Neuronal stem cell (in vitro differentiated cells): ENCODE data around the gene AGBL4.

Experiments
- DNase-seq: peaks from one replicate; pipeline ENCODE4 v3.0.0-alpha.2; 2013; ENCODE audit warnings: low spot score
- H2AFZ ChIP-seq: one replicate; pipeline ENCODE4 v1.6.1; 2013; ENCODE audit warnings: mild to moderate bottlenecking, low read length, inconsistent platforms
- H2AK5ac ChIP-seq: 2 replicates; pipeline ENCODE4 v1.6.1; 2013; ENCODE audit warnings: low read depth, mild to moderate bottlenecking, inconsistent platforms, low read length, moderate library complexity, mixed read lengths
- H2BK120ac ChIP-seq: 2 replicates; pipeline ENCODE4 v1.6.1; 2013; ENCODE audit warnings: low read depth, mild to moderate bottlenecking, inconsistent platforms, low read length, moderate library complexity, mixed read lengths
- H2BK12ac ChIP-seq: one replicate; pipeline ENCODE4 v1.6.1; 2013; ENCODE audit warnings: low read length, inconsistent platforms
- H2BK15ac ChIP-seq: 2 replicates; pipeline ENCODE4 v1.6.1; 2013; ENCODE audit warnings: mild to moderate bottlenecking, low read length, inconsistent platforms, mixed read lengths
- H2BK5ac ChIP-seq: one replicate; pipeline ENCODE4 v1.6.1; 2013; ENCODE audit warnings: inconsistent platforms, mild to moderate bottlenecking, low read length, moderate library complexity
- H3K14ac ChIP-seq: one replicate; pipeline ENCODE4 v1.6.1; 2013; ENCODE audit warnings: low read length, inconsistent platforms
- H3K18ac ChIP-seq: 2 replicates; pipeline ENCODE4 v1.6.1; 2013; ENCODE audit warnings: low read length, inconsistent platforms
- H3K23ac ChIP-seq: 2 replicates; pipeline ENCODE4 v1.6.1; 2013; ENCODE audit warnings: low read depth, mild to moderate bottlenecking, mixed read lengths, low read length, inconsistent platforms; ENCODE audit not compliant: poor library complexity
- H3K27ac ChIP-seq: replicated peaks from 3 replicates; pipeline ENCODE4 v1.5.1; 2013; ENCODE audit warnings: low read length, inconsistent platforms
- H3K27me3 ChIP-seq, 3 experiments: 2 replicates each; pipeline ENCODE4 v1.6.1; 2013; ENCODE audit warnings: low read length in 3 of 3, mild to moderate bottlenecking in 2 of 3, inconsistent platforms in 1 of 3, low read depth in 1 of 3, mixed read lengths in 1 of 3, moderate library complexity in 1 of 3; ENCODE audit not compliant: control insufficient read depth in 3 of 3, insufficient read depth in 3 of 3
- H3K36me3 ChIP-seq, 2 donors: replicated peaks in 1 of 2; 2 replicates each; pipeline ENCODE4 v1.6.1; 2013; ENCODE audit warnings: low read length in 2 of 2; ENCODE audit not compliant: control insufficient read depth in 2 of 2, insufficient read depth in 2 of 2
- H3K4ac ChIP-seq: 2 replicates; pipeline ENCODE4 v1.6.1; 2013; ENCODE audit warnings: inconsistent platforms, mild to moderate bottlenecking, low read length, moderate library complexity
- H3K4me1 ChIP-seq, 2 donors: 1 replicate in 1 of 2; 2 replicates in 1 of 2; pipeline ENCODE4 v1.6.1; 2013; ENCODE audit warnings: low read length in 2 of 2, low read depth in 1 of 2; ENCODE audit not compliant: control insufficient read depth in 2 of 2, insufficient read depth in 1 of 2
- H3K4me2 ChIP-seq: one replicate; pipeline ENCODE4 v1.6.1; 2013; ENCODE audit warnings: mild to moderate bottlenecking, low read length, inconsistent platforms; ENCODE audit not compliant: insufficient read depth, poor library complexity, severe bottlenecking
- H3K4me3 ChIP-seq, 2 donors: 2 replicates each; pipeline ENCODE4 v1.5.1; 2013; ENCODE audit warnings: low read length in 2 of 2, mild to moderate bottlenecking in 2 of 2, inconsistent platforms in 1 of 2, moderate library complexity in 1 of 2
- H3K79me1 ChIP-seq: one replicate; pipeline ENCODE4 v1.6.1; 2013; ENCODE audit warnings: low read depth, mild to moderate bottlenecking, inconsistent platforms, low read length, moderate library complexity
- H3K9ac ChIP-seq: one replicate; pipeline ENCODE4 v1.6.1; 2013; ENCODE audit warnings: mild to moderate bottlenecking, low read depth, low read length, inconsistent platforms; ENCODE audit not compliant: poor library complexity
- H3K9me3 ChIP-seq, 2 donors: replicated peaks in 1 of 2; 2 replicates each; pipeline versions ENCODE3 to v1.6.1; 2013; ENCODE audit warnings: low read length in 2 of 2, mild to moderate bottlenecking in 2 of 2, inconsistent platforms in 1 of 2, low read depth in 1 of 2, mixed read lengths in 1 of 2, moderate library complexity in 1 of 2; ENCODE audit not compliant: control insufficient read depth in 2 of 2, insufficient read depth in 1 of 2
- H4K8ac ChIP-seq: one replicate; pipeline ENCODE4 v1.6.1; 2013; ENCODE audit warnings: low read depth, mild to moderate bottlenecking, inconsistent platforms, low read length, moderate library complexity
- H4K91ac ChIP-seq: one replicate; pipeline ENCODE4 v1.6.1; 2013; ENCODE audit warnings: low read length, low read depth, mild to moderate bottlenecking, inconsistent platforms; ENCODE audit not compliant: poor library complexity
- WGBS, 2 donors: extraction: QIAGEN DNeasy Blood & Tissue Kit; methylation state at CpG; one replicate each; pipeline ENCODE4 v1.1.7; 2013; ENCODE audit warnings: missing lambda C conversion rate in 2 of 2, mixed read lengths in 1 of 2; ENCODE audit not compliant: insufficient read length in 2 of 2, insufficient replicate concordance in 1 of 2; ENCODE audit errors: extremely low coverage in 2 of 2; 5-methylcytosine and 5-hydroxymethylcytosine counted together

AGBL4 gene

DNA sequence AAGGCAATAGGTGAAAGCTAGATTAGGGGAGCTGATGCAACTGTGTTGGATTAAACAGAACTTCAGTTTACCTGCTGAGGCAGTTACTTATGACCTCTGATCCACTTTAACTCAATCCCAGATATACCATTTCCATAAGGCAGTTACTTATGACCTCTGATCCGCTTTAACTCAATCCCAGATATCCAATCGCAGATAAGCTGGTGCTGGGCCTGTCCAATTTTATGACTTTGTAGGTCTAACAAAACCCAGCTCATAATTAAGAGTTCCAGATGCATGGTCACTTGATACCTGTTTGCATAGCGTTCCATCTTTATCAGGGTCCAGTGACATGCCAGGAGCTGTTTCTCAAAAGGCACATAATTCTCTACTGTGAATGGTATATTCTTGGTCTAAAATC is 396.0 kb downstream of the AGBL4 start:
- Histone ChIP-seq H2AK5ac (no peak overlapping the region), H3K9me3 (peaks cover 0 to 5% of the 10 kb centered on the region in 2 donors), H2BK15ac (no peak overlapping the region), H3K4ac (no peak overlapping the region), H3K18ac (no peak overlapping the region), H3K14ac (no peak overlapping the region), H3K4me3 (no peak overlapping the region), H3K4me2 (no peak overlapping the region), H2BK5ac (no peak overlapping the region), H2AFZ (no peak overlapping the region), H3K27me3 (no peaks in the 10 kb centered on the region), H2BK120ac (no peak overlapping the region), H3K27ac (no peak overlapping the region), H3K4me1 (no peaks in the 10 kb centered on the region), H3K23ac (no peak overlapping the region), H4K8ac (no peak overlapping the region), H3K79me1 (no peaks in the 10 kb centered on the region), H4K91ac (no peak overlapping the region), H2BK12ac (no peak overlapping the region), H3K9ac (no peak overlapping the region), H3K36me3 (no peaks in the 10 kb centered on the region)
- no peak for DNase-seq
- no CpG with 5 or more reads among the region's 3 CpGs for WGBS, 2 donors

DNA sequence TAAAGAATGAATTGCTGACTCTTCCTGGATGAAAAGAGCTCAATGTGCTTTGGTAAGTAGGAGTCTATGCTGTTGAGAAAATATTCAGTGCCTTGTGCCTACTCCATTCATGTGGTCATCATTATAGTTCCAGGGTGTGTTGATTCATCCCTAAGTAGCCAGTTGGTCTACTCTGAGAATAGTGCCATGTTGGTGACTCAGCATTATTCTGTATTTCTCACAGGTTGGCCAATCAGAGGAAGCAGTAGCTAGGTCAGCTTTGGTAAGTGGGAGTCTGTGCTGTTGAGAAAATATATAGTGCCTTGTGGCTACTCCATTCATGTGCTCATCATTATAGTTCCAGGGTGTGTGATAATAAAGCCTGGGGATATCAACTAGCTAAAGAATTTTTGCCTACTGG is 397.3 kb downstream of the AGBL4 start:
- Histone ChIP-seq H3K27ac (no peak overlapping the region), H2AFZ (no peak overlapping the region), H2BK5ac (no peak overlapping the region), H4K8ac (no peak overlapping the region), H3K9ac (no peak overlapping the region), H4K91ac (no peak overlapping the region), H3K14ac (no peak overlapping the region), H2BK15ac (no peak overlapping the region), H3K4ac (no peak overlapping the region), H3K9me3 (peaks cover 0 to 2% of the 10 kb centered on the region in 2 donors), H3K4me1 (no peaks in the 10 kb centered on the region), H3K4me2 (no peak overlapping the region), H3K18ac (no peak overlapping the region), H3K23ac (no peak overlapping the region), H3K27me3 (no peaks in the 10 kb centered on the region), H2BK120ac (no peak overlapping the region), H3K36me3 (no peaks in the 10 kb centered on the region), H3K4me3 (no peak overlapping the region), H2AK5ac (no peak overlapping the region), H3K79me1 (no peaks in the 10 kb centered on the region), H2BK12ac (no peak overlapping the region)
- DNase-seq = no peak

DNA sequence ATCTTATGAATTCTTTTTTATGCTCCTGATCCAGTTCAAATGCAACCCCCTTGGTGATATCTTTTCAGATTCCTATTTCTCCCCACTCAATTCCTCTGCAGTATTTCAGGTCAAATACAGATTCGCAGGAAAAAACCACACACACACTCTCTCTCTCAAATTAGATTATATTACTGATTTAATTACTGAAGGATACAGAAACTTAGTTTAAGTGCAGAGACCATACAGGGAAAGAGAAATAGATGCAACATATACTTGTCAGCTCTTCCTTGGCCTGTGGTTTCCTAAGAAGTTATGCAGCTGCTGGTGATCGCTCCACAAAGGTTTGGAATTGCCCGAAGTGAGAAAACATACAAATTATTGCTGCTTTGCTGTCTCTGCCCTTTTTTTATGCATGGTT is 400.9 kb downstream of the AGBL4 start:
- Histone ChIP-seq H3K79me1 (no peaks in the 10 kb centered on the region), H3K4ac (no peak overlapping the region), H2BK12ac (no peak overlapping the region), H2AK5ac (no peak overlapping the region), H3K4me1 (no peaks in the 10 kb centered on the region), H3K9me3 (peaks cover 0 to 2% of the 10 kb centered on the region in 2 donors), H4K8ac (no peak overlapping the region), H3K23ac (no peak overlapping the region), H2BK15ac (no peak overlapping the region), H3K4me3 (no peak overlapping the region), H3K27me3 (no peaks in the 10 kb centered on the region), H3K27ac (no peak overlapping the region), H3K9ac (no peak overlapping the region), H2BK5ac (no peak overlapping the region), H2BK120ac (no peak overlapping the region), H3K18ac (no peak overlapping the region), H3K36me3 (no peaks in the 10 kb centered on the region), H3K4me2 (no peak overlapping the region), H2AFZ (no peak overlapping the region), H3K14ac (no peak overlapping the region), H4K91ac (no peak overlapping the region)
- DNase-seq = no peak
- no CpG with 5 or more reads among the region's 3 CpGs for WGBS, 2 donors

GRCh38 chr1:49606082-49606481 is 417.7 kb downstream of the AGBL4 start:
- Histone ChIP-seq H3K27me3 (no peaks in the 10 kb centered on the region), H3K79me1 (no peaks in the 10 kb centered on the region), H2BK5ac (no peak overlapping the region), H3K36me3 (no peaks in the 10 kb centered on the region), H3K18ac (no peak overlapping the region), H2AFZ (no peak overlapping the region), H2AK5ac (no peak overlapping the region), H4K8ac (no peak overlapping the region), H2BK120ac (no peak overlapping the region), H2BK12ac (no peak overlapping the region), H3K14ac (no peak overlapping the region), H3K9ac (no peak overlapping the region), H3K27ac (no peak overlapping the region), H3K9me3 (peaks cover 0 to 2% of the 10 kb centered on the region in 2 donors), H4K91ac (no peak overlapping the region), H3K4me2 (no peak overlapping the region), H3K4me3 (no peak overlapping the region), H3K4ac (no peak overlapping the region), H3K23ac (no peak overlapping the region), H2BK15ac (no peak overlapping the region), H3K4me1 (no peaks in the 10 kb centered on the region)
- no peak for DNase-seq
- WGBS, 2 donors = no CpG with 5 or more reads among the region's 5 CpGs
